GM18498 (cell line): ENCODE data around the gene CNKSR1.
"Not testable (repeated sequence)": the region's sequence is repeated elsewhere in the genome, so short reads cannot be mapped to it uniquely, and the experiment has no call there.

ENCODE experiments used
- ATAC-seq: cut with Tn5 transposase; IDR thresholded peaks from one replicate; pipeline ENCODE4 v1.9.1; 2021; ENCODE audit warnings: mild to moderate bottlenecking, moderate library complexity; ENCODE audit not compliant: unreplicated experiment

The CNKSR1 gene

GRCh38 chr1:26224606-26225005 is 47.3 kb downstream of the CNKSR1 start:
- ATAC-seq, result no peak

GRCh38 chr1:26225033-26225831 is 47.9 kb downstream of the CNKSR1 start:
- no peak for ATAC-seq

GRCh38 chr1:26230682-26231081 is 53.4 kb downstream of the CNKSR1 start:
- ATAC-seq, result not testable (repeated sequence)

- peak; percentile 92 for ATAC-seq
Measured at GRCh38 chr1:26233903-26234643, 56.8 kb downstream of the CNKSR1 start, which contains the start of gene CEP85. TSS of gene CEP85 (plus strand) at chr1:26234200. CDS start at chr1:26239784, 5,584 bp downstream.

GRCh38 chr1:26234644-26235370 is 57.5 kb downstream of the CNKSR1 start:
- ATAC-seq, result no peak

GRCh38 chr1:26237230-26237966 is 60.1 kb downstream of the CNKSR1 start:
- no peak for ATAC-seq
